C4-2B (cell line): Measurements from ENCODE around the gene MINPP1.

Experiments used
- H3K27ac ChIP-seq: fragments of 450-650 bp; 2 replicates; pipeline ENCODE4 v1.5.1; 2017
- ZFX ChIP-seq: fragments of 450-650 bp; IDR thresholded peaks from 2 replicates; pipeline ENCODE4 v1.6.1; 2017
- TF ChIP-seq, protein P1 (sequence below): fragments of 450-650 bp; conservative IDR thresholded peaks from 2 replicates; pipeline ENCODE4 v1.5.1; 2017; ENCODE audit warnings: mild to moderate bottlenecking

The MINPP1 gene

DNA sequence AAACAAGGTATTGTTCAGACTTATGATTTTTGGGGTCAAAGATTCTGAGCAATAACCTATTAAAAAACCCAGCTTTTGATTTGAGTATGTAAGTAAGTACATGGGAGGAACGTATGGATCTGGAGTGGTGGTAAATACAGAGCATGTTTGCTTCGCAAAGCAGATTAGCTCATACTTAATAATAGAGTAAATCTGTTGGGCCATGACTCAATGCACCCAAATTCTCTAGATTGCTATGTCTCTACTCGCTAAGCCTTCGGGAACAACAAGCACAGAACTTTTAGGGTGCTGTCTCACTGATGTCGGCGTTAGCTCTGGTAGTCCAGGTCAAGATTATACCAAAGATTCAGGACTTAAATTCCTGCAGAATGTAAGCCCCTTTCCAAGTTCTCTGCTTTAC lies 807 bp upstream of the MINPP1 start:
- peak overlapping the region; percentile 76; the same call in 1 of the 2 replicates for H3K27ac ChIP-seq
- no peak for TF ChIP-seq ZFX
- TF ChIP-seq, protein P1, sequence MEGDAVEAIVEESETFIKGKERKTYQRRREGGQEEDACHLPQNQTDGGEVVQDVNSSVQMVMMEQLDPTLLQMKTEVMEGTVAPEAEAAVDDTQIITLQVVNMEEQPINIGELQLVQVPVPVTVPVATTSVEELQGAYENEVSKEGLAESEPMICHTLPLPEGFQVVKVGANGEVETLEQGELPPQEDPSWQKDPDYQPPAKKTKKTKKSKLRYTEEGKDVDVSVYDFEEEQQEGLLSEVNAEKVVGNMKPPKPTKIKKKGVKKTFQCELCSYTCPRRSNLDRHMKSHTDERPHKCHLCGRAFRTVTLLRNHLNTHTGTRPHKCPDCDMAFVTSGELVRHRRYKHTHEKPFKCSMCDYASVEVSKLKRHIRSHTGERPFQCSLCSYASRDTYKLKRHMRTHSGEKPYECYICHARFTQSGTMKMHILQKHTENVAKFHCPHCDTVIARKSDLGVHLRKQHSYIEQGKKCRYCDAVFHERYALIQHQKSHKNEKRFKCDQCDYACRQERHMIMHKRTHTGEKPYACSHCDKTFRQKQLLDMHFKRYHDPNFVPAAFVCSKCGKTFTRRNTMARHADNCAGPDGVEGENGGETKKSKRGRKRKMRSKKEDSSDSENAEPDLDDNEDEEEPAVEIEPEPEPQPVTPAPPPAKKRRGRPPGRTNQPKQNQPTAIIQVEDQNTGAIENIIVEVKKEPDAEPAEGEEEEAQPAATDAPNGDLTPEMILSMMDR: no peak

DNA sequence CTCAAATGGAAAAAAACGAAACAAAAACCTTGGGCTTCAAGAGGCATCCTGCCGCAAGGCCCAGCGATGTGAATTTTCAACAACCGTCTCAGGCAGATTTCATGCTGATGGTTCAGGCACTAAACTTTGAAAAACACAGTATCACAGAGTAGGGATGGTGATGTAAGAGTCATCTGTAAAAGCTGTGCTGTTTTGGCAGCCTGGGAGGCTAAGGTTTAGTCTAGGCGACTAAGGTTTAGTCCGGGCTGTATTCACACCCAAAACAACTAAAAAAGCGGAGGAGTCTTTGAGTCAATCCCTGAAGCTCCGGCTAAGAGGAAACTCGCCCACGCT lies 420 bp upstream of the MINPP1 start:
- peak overlapping the region; percentile 76 for H3K27ac ChIP-seq
- TF ChIP-seq, protein P1: no peak
- no peak for TF ChIP-seq ZFX

DNA sequence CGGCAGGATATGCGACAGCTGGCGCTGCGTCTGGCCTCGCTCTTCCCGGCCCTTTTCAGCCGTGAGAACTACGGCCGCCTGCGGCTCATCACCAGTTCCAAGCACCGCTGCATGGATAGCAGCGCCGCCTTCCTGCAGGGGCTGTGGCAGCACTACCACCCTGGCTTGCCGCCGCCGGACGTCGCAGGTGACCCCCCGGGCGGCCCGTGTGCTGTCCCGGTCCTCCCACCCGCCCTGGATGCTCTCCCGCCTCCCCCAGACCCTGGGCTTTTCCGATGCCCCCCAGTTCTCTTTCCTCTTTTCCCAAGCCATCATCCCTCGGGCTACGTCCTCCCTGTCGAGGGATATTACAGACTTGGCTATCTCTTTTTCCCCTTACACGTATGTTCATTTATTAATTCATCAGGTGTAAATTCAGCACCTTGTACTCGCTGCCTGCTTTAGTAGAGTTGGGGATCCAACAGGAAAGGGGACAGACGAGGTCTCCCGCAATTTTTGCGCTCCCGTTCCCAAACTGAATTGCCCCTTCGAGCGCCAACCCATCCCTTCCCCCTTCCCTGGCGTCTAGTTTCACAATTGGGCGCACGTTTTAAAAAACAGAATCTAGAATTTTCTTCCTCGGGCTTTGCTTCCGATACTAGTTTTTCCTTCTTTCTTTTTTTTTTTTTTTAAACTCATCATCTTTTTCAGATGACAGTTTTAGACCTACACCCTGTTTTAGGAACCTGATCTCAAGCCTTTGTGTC lies 846 bp downstream of the MINPP1 start:
- no peak for TF ChIP-seq ZFX
- TF ChIP-seq, protein P1: peak; percentile 62
- peak overlapping the region; percentile 76 for H3K27ac ChIP-seq

DNA sequence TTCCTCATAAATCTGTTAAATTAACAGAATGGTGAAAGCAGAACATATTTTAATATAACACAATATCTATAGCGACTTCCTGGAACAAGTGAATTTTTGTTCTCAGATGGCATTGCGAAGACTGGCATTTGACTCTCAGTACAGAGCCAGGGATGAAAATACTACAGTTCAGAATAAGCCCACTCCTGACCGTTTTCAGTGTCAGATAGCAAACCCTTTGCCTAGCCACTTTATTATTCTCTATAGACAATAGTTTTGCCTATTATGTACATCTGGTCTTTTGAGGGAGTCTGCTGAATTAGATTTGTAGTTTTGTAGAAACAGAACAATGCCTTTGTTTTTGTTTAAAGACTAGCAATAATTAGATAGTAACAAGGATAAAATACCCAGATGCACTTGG lies 2.3 kb downstream of the MINPP1 start:
- TF ChIP-seq, protein P1: no peak
- no peak for TF ChIP-seq ZFX
- no peak overlapping the region for H3K27ac ChIP-seq

DNA sequence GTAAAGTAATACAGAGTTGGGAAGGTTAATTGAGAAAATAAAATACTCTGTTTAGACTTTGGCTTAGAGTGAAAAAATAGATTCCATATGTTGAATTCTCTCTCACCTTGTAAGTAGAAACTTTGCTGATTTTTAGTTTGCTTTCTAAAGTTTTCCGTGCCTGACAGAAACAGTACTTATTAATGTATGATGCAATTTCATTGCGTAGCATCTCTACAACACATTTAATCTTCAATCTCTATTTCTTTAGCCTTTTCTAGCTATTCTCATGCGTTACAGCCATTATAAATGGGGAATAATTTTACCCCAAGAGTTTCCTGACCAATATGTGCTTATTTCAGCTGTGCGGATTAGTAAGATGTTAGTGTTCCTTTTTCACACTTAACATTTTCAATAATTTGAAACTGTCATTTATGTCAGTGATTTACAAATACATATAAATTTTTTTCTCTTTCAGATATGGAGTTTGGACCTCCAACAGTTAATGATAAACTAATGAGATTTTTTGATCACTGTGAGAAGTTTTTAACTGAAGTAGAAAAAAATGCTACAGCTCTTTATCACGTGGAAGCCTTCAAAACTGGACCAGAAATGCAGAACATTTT lies 3.3 kb downstream of the MINPP1 start:
- TF ChIP-seq ZFX: no peak
- TF ChIP-seq, protein P1: no peak
- no peak overlapping the region for H3K27ac ChIP-seq

DNA sequence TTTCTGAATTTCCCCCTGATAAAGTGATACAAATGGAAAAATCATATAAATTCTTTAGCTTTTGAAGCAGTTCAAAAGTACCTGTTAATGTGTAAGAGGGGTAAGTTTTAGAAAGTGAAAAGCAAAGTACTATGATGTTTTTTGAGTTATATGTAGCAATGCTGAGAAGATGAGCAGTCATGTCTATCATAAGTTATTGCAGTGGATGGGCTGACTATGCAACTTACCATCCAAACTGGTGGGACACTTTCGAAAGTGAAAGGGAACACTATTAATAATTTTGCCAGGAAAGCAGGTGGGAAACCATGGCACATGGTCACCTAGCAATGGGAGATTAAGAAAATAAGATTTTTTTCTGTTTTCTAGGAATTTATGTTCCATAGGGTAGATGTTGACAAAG lies 4.1 kb downstream of the MINPP1 start:
- no peak overlapping the region for H3K27ac ChIP-seq
- TF ChIP-seq, protein P1: no peak
- no peak for TF ChIP-seq ZFX

DNA sequence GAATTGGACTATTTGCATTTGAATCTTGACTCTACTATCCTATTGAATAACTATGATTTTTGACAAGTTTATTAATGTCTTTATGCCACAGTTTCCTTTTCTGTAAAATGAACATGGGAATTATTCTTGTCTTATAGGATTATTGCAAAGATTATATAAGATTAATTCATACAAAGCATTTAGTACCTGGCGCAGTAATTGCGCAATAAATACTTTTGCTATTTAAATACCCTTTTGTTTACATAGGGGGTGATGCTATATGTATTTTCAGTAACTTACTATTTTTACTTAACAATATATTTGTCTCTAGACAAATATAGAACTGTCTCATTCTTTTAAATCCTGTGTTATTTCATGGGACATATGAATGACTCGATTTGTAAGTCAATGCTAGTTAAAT lies 5.3 kb downstream of the MINPP1 start:
- TF ChIP-seq, protein P1: no peak
- H3K27ac ChIP-seq: no peak overlapping the region
